Hematopoietic multipotent progenitor cell treated with erythropoietin and hydrocortisone succinate and interleukin-3 and kit ligand, for 6 days (in vitro differentiated cells): ENCODE measurements around the gene EPHX1.

ENCODE experiments used
- DNase-seq: peaks from one replicate; pipeline ENCODE4 v3.0.0-alpha.2; 2015

Gene EPHX1

DNA sequence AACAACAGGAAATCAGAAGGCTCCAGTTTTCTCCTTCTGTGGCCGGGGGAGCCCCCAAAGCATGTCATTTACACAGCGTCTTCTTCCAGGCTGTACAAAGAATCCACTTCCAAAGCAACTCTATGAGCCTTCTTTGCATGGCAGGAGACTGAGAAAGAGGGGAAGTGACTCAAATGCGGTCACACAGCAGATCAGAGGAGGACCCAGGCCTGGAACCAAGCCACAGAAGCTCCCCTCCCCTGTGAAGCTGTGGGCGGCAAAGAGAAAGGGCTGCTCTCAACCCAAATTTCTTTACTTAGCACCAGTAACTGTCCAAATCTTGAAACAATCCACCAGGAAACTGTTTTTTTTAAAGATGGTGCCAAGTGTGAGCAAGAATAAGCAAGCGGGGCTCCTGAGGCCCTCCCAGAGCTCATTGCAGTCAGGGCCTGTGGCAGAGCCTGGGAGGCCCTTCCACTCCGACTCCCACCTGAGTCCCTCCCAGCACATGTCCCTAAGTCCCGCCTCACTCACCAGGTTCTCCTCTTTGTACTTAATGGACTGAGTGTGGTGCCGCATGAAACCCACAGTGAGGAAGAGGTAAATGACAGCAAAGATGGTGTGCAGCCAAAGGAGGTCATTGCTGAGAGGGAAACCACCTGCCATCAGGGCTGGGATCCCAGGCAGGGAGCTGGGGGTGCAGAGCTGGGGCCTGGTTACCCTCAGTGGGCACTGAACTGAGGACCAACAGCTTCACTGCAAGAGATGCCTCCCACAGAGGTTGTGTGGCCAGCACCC, 56.3 kb downstream of the EPHX1 start:
- peak; percentile 79 for DNase-seq

DNA sequence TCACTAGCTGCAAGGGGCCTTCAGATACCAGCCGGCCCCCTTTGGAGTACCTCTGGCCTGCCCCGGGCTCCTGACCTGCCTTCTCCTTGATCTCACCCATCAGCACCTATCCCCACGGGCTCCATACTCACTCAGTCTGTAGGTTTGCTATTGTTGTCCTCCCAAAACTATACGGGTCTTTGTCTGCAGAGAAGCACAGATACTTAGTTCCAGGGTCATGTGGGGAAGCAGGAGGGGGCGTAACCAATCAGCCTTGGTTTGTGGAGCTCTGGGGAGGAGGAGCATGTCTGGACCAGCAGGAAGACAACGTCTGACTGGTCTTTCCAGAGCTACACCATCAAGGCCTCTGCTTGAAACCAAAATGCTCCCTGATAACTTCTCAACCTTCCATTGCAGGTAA, 57.1 kb downstream of the EPHX1 start:
- DNase-seq, result no peak

DNA sequence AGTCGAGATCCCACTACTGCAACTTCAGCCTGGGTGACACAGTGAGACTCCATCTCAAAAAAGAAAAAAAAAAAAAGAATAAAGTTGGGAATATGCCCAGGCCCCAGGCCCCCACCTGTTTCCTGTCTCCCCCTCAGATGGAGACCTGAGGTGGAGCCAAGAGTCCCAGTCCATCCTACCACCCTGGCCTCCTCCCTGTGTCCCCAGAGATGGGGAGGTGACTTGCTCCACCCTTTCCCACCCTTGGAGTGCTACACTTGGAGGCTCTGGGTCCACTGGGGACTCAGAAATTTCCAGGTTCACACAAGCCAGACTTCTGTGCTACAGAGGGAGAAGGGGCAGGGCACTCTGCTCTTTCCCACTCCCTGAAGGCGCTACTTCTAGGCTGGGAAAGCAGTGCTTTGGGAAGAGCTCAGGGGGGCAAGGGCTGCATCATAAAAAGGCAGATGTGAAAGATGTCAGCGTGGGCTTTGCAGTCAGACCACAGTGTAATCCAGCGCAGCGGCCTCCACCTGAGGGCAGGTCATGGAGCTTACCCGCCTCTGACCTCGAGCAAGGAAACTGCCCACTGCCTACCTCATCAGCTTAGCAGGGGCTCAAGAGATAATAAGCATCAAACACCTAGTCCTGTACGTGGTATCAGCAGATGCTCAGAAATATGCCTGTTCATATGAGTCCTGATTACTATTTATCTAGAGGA, 58.9 kb downstream of the EPHX1 start:
- no peak for DNase-seq

DNA sequence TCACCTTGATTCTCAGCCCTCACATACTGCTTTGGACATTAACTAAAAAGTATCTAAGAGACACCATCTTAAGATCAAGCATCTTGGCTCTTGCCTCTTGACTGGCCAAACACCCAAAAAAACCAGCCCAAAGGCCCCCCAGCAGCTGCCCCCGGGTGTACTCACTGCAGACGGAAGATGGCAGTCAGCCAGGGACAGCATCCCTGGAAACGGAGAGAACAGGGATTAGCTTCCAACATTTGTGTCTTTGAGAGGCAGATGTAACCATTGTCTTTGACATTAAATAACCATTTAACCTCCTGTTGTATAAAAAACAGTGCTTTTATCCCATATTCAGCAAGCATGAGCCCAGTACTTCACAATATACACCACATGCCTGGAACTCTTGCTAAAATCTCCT, 61.0 kb downstream of the EPHX1 start:
- DNase-seq, result no peak

DNA sequence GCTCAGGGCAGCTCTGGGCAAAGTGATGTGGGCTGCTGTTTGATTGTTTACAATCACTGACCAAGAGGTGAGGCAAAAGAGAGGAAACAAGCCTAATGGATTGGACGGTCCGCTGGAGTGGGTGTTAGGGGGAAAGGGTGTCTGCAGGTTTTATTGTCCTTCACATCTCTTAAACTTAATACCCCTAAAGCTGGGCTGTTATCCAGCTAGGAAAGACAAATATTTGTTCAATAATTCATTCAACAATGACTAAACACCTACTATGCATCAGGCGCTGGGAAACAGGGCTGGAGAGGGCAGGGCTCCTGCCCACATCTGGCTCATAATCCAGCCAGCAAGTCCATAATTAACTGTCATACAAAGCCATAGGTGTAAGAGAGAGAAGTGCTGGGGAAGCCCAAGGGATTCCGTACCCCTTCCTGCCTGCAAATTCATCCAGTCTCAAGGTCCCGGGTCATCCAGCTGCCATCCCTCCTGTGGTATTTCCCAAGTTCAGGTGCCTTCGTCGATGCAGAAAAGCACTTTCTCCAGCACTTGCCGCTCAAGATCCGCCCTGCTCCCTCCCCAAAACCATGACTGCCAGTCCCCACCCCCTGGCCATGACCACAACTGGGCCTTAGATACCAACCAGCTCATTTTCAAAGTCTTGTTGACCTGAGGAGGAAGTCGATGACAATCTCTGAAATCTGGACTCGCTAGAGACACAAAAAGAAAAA, 61.6 kb downstream of the EPHX1 start:
- peak; percentile 68 for DNase-seq

- no peak for DNase-seq
Measured at GRCh38 chr1:225872075-225872430, 62.1 kb downstream of the EPHX1 start.

GRCh38 chr1:225873281-225873850, 63.4 kb downstream of the EPHX1 start:
- DNase-seq, result no peak

DNA sequence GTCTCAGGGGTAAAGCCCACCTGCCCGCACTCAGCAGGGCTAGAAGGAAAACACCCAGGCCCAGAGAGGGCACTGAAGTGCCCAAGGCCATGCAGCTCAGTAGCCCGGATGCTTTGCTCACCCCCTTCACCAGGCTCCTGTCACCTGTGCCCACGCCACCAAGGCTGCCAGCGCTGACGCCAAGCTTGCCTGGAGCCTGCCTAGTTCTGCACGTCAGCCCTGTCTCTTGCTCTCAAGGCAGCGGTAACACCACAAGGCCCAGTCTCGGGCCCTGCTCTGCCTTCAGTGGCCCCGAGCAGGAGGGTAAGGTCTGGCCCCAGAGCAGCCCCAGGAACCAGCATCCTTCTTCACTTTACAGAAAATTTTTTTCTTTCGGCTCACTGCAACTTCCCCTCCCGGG, 64.5 kb downstream of the EPHX1 start:
- DNase-seq, result no peak

DNA sequence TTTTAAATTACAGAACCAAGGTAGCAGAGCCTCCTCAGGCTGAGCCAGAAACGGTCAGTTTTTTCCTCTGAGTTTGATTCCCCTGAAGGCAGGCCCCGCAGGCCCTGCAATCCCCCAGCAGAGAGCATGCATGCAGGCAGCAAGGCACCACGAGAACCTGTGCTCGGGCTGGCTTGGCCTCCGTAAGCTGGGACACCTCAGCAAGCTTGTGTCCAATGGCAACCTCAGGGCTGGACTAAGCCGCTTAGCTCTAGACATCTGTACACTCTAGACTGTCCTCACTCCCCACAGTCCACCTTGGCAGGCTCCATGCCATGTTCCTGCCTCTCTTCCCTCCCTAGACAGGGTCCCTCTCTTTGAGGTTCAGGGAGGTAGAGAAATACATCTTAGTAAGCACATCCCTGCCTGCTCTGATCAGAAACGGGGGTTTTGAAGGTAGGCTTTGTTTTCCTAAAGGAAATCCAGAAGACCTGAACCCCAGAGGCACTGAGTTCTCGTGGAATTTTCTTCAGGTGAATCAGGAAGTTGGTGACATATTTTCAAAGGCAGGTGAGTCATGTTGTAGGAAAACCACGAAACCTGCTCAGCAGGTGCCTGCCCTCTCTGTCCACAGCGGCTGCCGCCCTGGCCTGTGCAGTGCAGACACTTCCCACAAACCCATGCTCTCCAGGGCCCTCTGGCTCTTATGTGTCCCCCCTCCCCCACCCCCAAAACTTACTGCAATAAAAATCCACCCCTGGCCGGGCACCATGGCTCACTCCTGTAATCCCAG, 65.3 kb downstream of the EPHX1 start:
- DNase-seq, result no peak

GRCh38 chr1:225876900-225877510, 67.1 kb downstream of the EPHX1 start:
- DNase-seq, result no peak

DNA sequence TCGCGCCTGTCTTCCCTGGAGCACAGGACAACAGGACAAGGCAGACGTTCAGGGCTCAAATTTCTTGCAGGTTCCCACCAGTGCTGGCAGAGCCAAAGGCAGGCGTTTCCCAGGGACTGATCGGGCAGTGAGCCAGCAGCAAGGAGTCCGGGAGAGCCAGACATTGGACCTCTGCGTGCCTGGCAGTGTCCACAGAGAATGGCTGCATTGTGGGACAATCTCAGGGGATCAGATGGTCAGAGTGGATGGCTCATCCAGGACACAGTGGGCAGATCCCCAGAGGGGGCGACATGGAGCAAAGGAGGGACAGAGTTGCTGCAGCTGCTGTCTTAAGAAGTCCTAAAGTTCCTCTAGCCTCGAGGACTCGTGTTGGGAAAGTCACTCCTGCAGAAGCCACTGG, 67.7 kb downstream of the EPHX1 start:
- DNase-seq, result peak; percentile 70

DNA sequence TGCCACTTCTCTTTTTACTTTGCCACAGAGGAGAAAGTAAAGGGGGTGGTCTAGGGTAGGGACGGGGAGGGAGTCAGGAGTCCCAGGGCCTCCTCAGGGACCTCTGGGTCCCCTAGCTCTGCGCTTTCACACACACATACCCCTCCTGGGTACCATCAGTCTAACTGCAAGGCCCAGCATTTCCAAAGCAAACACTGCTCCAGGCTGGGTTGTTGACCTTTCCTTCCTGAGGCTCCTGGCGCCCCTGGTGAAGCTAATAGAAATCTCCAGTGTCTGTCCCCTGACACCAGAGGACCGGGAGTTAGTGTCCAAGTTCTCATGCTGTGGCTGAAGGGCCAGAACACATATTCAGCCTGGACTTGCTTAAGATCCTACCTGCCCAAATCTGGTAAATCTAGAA, 68.4 kb downstream of the EPHX1 start:
- no peak for DNase-seq

DNA sequence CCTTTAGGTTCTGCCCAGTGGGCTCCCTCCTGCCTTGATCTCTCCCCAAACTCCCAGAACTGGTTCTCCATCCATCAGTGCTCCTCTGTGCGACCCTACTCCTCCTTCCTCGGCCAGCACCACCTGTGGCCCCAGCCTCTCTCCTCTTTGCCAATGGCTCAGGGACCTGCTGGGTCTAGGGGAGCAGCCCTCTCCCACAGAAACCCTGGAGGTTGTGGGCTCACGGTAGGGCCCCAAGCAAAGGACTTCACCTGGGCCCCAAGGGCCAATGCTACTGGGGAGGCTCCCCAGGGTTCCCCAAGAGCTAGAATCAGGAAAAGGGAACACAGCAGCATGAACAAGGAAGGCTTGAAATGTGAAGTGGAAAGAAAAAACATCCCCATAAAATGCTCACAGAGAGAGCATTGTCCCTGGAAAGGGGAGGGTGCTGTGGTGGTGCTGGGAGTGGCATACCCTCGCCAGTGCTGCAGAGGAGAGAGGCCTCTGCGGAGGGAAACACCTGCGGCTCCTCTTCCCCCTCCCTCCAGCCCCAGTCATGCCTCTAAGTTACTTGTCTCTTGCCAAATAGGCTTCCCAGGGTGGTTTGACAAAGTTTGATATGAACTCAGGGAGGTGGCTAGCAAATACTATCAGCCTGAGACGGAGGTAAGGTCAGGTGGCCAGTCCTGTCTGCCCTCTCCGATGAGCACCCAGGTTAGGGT, 69.7 kb downstream of the EPHX1 start:
- DNase-seq, result peak; percentile 70

DNA sequence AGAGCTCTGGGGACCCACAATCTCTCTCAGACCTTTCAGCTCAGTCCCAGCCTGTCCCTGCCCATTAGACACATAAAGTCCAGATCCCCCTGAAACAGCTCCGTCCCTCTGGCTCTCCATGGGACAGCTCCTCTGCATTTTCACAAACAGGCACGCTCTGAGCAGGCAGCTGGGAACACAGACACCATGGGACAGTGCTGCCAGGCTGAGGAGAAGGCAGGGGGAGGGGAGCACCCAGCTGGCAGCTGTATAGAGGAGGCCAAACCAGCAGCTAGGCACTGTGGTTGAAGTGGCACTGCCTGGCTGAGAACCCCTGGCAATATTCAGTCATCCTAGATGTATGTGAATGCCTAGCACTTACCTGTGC, 70.3 kb downstream of the EPHX1 start:
- DNase-seq, result peak; percentile 33

DNA sequence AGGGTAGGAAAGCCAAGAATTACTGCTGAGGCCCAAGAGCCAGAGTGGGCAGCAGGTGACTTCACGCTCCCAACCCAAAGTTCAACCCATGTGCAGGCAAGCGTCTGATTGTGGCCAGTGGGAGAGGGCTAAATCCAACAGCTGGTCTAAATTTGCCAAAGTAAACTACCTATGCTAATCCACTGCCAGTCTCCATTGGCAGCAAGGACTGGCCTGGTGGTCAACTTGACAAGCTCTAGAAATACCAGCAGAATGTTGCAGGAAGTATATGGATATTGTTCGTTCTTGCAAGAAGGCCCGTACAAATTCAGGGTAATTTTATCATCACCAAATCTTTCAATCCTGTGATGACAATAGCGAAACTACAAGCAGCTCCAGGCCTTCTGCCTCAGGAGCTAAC, 70.7 kb downstream of the EPHX1 start:
- peak; percentile 39 for DNase-seq

GRCh38 chr1:225881081-225881958, 71.4 kb downstream of the EPHX1 start:
- DNase-seq, result peak; percentile 72

DNA sequence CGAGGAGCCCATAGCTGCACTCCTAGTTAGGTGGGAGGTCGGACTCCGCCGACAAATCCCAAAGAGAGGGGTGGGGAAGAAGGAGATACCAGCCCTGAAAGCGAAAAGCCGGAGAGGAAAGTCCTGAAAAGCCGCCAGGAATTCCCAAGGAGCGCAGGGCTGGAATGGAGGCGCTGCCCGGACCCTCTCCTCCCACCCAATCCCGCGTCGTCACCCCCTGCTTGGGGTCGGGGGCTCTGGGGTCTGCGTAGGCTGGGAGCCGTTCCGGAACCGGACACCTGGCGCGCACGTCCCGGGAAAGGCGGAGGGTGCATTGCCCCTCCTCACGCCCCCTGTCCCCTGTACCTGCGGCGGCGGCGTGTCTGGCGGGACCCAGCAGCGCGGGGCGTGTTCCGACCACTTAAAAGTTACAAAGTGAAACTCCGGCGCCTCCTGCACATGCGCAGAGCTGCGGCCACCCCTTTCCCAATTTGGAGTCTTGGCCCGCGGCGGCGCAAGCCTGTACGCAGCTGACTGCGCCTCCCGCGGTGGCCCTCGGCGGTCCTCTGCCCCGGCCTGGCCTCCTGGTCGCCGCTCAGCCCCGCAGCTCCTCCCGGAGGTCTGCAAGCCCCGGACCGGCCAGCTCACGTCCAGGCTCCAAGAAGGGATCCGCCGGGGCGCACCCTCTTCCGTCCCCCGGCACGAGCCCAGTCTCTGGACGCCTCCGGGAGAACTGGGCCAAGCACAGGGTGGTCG, 72.2 kb downstream of the EPHX1 start, which contains the start of gene TMEM63A:
Gene TMEM63A (minus strand): TSS at position 422 of the 735 bp plus-strand sequence. CDS start 4,800 bp downstream, outside the sequence.
- peak; percentile 92 for DNase-seq

DNA sequence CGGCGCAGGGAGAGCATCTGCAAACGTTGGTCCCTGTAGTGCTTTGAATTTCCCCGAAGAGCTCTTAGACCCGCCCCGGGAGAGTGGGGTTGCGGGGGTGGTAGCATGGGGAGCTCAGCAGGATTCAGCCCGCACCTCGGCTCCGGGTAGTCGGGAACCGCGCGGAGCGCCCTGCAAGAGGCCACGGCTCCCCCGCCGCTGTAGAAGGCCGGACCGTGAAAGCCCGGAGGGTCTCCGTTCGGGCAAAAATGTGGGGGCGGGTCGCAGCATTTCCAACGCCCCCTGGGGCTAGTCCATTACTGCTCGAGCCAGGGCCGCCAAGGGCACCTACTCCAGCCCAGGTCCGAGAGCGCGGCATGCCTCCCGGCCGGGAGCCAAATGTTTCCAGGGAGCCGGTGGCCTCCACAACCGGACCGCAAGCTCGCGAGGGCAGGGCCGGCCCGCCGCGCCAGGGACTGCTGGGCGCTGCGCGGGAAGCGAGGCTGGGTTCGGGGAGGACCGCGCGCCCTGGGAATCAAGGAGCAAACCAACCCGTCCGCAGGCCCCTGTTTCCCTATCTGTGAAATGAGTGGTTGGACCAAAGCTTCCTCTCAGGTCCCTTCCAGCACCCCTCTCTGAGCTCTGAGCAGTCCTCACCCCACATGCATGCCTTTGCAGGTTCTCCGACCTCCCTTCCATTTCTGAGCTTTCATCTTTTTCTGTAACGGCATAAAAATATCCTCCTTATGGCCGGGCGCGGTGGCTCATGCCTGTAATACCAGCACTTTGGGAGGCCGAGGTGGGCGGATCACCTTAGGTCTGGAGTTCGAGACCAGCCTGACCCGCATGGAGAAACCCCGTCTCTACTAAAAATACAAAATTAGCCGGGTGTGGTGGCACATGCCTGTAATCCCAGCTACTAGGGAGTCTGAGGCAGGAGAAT, 73.0 kb downstream of the EPHX1 start:
- DNase-seq, result peak; percentile 68
